ENCODE measurements around the gene PRDM9.
"Not testable (repeated sequence)": the region's sequence is repeated elsewhere in the genome, so short reads cannot be mapped to it uniquely, and the experiment has no call there.

Gene PRDM9

DNA sequence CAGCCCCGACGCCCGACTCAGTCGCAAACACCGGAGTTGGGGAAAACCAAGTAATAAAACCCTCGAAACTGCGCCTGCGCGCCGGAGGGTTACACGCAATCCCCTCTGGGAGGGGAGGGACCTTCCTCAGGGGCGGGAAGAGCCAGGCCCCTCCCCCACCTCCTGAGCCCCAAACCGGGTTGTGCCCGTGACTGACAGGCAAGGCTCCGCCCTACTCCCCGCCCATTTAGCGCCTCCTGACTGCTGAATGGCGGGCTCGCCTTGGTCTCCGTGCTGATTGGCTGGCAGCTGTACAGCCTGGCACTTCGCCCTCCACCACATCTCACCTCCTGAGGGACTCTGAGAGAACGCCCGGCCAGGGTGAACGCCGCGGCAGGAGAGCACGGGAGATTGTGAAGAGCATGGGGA, at the start of gene PRDM9:
TSS of gene PRDM9 (plus strand) at position 332 of the 408 bp plus-strand sequence. CDS start 1,425 bp downstream, outside the sequence.
- peak; percentile 2 for DNase-seq

DNA sequence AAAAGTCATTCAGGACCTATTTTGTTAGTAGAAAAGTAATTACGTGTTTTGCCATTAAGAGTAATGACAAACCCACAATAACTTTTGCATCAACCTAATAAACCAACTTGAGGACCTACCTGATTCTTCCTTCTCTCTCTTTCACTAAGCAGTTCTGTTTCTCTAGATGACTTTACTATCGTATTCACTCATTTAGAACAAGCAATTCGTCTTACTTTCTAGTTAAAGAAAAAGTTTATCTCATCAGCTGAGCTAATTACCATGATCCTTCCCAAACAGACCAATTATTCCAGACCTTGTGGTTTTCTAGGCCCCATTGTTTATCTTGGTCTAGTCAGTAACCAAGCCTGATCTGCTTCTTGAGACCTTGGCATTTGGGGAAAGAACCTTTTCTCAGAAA, 49.6 kb upstream of the PRDM9 start:
- no peak for DNase-seq

DNA sequence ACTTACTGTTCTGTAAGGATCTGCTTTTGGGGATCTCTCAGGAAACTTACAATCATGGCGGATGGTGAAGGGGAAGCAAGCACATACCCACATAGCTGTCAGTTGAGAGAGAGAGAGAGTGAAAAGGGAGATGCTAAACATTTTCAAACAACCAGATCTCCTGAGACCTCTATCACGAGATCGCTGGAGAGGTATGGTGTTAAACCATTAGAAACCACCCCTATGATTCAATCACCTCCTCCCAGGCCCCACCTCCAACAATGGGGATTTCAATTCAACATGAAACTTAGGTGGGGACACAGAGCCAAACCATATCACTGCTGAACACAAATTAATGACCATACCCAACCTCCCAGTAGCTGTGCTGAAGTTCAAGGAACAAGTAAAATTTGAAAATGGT, 48.2 kb upstream of the PRDM9 start:
- DNase-seq, result no peak

DNA sequence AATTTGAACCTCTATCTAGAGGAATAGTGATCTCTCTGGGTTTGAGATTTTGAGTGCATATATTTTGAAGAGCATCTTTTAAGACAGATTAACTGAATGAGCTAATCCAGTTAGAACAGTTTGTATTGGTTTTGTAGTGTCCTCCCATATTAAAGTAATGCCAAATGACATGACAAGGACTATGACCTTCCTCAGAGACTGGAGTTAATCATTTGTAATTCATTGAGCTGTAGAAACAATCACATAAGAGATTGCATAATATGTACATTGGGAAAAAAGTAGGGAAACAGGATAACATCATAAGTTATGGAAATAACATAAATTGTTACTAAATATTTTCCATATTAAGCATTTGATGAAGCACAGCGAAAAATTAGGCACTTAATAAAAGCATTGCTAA, 45.8 kb upstream of the PRDM9 start:
- no peak for DNase-seq

DNA sequence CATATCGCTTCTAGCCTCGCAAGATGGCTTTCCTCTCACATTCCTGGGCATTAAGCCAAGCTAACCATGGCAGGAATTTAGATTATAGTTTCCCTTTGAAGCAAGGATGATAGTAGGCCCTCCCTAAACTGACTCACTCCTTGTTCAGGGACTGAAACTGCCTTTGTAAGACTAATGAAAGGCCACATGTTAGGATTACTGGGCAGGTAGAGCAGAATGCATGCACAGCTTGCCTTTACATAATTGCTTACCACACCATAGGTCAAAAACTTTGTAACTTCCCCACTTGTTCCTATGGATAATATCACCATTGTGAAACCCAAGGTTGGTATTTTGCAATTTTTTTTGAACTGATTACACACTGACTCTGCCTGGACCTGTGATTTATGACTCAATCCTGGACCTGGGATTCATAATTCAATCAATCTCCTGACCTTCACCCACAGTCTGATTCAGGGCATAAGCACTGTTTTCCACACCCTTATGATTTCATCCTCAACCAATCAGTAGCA, 41.0 kb upstream of the PRDM9 start:
- no peak for DNase-seq

DNA sequence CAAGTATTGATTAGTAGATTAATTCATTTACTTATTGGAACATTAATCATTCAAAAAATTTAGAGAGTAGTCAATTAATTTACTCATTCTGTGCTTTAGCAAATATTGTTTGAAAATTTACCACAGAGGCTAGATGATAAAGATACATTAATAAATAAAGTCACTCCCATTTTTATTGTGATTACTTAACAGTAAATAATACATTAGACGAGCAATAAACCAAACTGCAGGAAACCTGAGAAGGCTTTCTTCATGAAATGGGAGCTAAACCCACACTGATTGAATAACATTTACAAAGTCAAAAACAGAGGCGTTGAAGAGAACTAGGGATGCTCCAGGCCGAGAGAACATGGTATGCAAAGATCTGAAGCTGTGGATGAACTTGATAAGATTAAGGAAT, 38.8 kb upstream of the PRDM9 start:
- no peak for DNase-seq

DNA sequence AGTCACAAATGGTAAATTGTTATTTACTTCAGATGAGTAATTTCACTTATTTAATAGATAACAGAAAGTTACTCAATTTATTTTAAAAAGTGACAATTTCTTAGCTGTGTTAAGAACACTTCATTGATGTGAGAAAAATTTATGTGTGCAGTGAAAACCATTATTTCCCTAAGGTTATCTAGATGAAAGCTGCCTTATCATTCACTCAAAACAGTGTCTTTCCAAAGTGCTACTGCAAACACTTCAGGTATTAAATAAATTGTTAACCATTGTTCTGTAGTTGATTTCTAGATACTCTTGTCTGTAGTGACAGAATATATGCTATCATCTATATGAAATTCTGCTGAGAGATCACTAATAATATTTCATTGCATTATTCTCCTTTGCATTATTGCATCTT, 33.5 kb upstream of the PRDM9 start:
- no peak for DNase-seq

DNA sequence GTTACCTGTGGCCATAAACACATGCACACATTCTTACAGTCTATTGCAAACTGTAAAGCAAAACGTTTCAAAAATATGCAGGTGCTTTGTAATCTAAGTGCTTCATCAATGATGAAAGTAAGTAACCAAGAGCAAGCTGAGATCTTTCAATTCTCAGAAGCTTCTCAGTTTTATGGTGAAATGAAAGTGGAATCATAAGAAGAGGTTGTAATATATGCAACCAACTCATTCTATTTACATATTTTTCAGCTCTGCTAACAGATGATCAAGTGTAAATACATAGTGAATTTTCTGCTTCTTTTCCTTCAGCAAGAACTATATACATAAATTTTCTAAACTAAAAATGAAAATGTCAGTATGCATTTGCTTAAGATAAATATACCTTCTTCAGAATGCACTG, 33.1 kb upstream of the PRDM9 start:
- DNase-seq, result no peak

DNA sequence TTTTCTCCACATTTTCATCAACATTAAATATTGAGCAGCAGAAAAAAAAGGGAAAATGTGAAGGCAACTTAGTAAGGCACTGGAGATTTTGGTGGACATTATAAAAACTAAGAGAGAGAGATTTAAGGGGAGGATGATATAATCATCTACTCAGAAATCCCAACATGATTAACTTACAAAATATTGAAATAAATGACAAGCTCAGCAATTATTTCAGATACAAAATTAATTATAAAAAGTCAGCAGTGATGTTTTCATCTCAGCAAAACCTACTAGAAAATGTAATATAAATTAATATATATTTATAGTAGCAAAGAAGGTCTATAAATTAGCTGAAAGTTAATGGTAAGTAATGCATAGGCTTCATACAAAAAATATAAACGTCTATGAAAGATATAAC, 30.8 kb upstream of the PRDM9 start:
- no peak for DNase-seq

DNA sequence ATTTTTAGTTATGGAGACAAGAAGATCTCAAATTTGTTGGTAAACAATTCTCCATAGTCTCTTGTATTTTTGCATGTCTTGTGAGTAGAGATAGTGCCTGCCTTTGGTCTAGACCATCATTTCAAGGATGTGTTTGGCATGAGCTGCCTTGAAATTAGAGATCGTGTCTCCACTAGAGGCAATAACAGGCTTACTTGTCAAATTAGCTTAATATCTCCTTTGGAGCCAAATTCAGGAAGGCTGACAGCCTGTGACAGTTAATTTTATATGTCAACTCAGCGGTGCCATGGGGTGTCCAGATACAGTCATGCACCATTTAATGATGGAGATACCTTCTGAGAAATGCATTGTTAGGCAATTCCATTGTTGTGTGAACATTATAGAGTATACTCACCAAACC, 24.8 kb upstream of the PRDM9 start:
- no peak for DNase-seq

DNA sequence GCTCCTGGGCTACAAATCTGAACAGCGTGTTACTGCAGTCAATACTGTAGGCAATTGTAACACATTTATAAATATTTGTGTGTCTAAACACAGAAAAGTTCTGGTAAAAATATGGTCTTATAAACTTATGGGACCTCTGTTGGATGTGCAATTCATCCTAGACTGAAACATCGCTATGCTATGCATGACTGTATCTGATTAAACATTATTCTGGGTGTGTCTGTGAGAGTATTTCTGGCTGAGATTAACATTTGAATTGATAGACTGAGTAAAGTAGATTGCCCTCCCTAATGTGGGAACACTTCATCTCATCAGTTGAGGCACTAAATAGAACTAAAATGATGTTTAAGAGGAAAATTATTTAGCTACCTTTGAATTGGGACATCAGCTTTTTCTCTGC, 24.3 kb upstream of the PRDM9 start:
- DNase-seq, result no peak

DNA sequence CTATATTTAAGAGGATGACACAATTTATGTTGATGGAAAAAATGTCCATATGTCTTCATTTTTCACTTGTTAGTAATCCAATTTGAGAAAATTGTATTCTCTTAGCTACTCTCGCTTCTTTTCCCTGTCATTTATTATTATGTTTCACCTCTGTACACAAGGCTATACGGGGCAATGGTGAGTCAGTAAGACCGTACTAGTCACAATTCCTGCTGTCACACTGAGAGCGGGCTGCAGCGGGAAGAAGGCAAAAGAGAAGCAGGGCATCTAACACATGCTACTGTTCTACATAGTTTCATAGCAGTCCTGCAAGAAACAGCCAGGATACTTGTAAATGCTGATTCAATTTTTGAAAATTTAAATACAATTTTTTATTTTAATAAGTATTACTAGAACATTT, 23.3 kb upstream of the PRDM9 start:
- DNase-seq, result no peak

DNA sequence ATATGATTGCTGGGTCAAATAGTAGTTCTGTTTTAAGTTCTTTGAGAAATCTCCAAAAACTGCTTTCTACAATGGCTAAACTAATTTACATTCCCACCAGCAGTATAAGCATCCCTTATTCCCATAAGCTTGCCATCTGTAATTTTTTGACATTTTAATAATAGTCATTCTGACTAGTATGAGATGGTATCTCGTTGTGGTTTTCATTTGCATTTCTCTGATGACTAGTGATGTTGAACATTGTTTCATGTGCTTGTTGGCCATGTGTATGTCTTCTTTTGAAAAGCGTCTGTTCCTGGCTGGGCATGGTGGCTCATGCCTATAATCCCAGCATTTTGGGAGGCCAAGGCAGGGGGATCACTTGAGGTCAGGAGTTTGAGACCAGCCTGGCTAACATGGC, 21.2 kb upstream of the PRDM9 start:
- not testable (repeated sequence) for DNase-seq

DNA sequence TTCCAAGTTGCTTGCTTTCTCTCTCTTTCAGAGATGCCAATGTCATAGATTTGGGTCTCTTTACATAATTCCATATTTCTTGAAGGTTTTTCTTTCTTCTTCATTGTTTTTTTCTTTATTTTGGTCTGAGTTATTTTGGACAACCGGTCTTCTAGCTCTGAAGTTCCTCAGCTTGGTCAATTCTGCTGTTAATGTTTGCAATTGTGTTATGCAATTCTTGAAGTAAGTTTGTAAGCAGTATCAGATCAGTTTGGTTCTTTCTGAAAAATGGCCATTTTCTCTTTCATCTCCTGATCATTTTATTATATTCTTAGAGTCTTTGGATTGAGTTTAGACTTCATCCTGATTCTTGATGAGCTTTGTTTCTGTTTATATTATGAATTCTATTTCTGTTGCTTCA, 16.4 kb upstream of the PRDM9 start:
- DNase-seq, result no peak

DNA sequence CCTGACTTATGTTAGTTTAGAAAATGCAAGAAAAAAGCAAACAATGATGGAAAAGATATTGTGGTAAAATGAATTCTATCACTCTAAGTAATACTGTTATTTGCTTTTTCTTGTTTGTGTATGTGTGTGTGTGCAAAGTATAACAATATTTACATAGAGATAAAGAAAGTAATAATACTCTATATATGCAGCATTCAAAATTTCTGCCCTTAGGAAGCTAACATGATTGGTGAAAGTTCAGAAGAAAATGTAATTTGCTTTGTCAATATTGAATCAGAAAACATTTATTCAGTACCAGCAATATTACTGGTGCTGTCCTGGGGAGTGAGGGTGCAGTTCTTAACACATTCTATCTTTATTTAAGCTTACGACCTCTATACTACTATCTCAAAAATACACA, 12.9 kb upstream of the PRDM9 start:
- no peak for DNase-seq

DNA sequence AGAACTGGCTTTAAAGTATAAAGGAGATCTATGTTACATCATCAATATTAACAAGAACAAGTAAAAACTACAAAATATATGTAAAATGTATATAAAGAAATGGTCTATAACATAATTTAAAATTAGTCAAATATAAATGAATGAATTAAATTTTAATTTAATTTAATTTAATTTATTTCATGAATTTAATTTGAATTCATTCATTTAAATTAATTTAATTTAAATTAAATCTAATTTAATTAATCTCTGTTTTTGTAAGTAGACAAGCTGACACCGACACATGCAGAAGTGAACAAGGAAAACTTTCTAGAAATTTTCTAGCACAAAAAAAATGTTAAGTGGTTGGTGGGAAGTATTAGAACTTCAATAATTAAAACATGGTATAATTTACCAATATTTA, 10.8 kb upstream of the PRDM9 start:
- DNase-seq, result no peak

DNA sequence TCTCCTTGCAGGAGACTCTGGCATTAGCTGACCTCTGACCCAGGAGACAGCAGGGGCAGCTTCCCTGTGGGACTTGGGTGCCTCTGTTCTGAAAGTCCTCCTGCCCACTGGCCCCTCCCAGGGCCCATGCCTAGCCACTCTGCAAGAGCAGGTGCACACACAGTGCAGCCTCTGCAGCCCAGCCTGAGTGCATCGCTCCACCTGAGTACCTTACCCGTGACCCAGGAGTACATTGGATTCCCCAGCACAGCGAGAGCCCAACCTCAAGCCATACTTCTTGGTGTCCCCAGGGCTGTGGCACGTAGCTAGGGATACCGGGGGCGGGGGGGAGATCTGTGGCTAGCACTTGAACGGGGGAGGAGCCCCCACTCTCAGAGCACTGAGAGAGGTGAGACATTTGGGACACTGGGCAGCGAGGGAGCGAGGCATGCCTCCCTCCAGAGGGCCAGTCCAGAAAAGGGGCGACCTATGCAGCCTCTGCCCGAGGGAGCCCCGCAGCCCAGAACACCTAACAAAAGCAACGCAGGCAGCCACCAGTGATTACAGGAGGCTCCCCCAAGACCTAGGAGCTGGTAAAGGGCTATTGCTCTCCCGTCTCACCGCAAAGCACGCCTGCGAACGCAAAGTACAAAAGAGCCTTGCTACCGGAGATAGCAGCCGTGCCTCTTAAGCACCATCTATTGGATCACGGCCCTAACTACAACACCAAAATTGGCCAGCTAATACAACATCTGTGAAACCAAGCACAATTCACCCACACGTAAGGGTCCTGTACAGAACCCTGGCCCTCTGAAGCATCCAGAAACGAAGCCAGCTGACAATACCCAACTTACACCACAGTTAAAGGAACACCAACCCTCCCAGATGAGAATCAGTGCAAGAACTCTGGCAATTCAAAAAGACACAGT, 826 bp upstream of the PRDM9 start:
- DNase-seq, result no peak

DNA sequence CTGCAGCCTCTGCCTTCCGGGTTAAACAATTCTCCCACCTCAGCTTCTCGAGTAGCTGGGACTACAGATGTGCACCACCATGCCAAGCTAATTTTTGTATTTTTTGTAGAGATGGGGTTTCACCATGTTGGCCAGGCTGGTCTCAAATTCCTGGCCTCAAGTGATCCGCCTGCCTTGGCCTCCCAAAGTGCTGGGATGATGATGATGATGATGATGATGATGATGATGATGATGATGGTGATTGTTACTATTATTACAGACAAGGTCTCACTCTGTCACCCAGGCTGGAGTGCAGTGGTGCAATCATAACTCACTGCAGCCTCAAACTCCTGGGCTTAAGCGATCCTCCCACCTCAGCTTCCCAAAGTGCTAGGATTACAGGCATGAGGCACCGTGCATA, 3.0 kb downstream of the PRDM9 start:
- not testable (repeated sequence) for DNase-seq

DNA sequence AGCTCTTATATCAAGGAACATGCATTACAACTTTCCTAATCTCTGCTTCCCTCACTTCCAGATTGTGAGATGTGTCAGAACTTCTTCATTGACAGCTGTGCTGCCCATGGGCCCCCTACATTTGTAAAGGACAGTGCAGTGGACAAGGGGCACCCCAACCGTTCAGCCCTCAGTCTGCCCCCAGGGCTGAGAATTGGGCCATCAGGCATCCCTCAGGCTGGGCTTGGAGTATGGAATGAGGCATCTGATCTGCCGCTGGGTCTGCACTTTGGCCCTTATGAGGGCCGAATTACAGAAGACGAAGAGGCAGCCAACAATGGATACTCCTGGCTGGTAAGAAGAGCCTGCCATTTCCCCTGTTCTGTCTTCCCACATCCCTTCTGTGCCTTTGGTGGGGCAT, 15.1 kb downstream of the PRDM9 start:
- no peak for DNase-seq

DNA sequence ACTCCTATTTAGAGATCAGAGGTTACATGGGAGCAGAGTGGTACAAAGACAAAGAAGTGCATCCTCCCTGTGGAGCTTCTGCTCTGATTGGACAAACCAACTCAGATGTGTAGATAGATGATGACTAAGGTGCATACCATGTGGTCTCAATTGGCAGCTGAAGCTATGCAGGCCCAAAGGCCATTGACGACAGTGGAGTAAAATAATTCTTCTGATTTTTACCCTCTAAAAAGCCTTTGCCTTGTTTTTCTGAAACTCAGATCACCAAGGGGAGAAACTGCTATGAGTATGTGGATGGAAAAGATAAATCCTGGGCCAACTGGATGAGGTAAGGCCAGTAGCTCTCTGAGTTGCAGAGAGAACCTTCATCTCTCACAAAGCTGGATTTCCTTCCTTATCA, 15.6 kb downstream of the PRDM9 start:
- no peak for DNase-seq

DNA sequence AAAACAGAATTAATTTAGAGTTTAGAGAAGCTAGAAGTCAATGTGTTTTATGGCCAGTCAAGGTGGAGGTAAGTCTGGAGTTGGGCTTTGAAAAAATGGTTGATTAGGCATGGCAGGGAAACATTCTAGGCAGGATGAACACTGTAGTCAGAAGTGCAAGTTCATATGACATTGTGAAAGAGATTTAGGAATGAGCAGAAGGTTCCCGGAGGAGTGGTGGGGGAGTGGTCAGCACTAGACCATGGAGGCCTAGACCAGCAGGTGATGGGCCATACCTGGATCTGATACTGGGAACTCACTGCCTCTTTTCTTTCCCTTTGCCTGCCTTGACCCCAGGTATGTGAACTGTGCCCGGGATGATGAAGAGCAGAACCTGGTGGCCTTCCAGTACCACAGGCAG, 16.6 kb downstream of the PRDM9 start:
- no peak for DNase-seq

DNA sequence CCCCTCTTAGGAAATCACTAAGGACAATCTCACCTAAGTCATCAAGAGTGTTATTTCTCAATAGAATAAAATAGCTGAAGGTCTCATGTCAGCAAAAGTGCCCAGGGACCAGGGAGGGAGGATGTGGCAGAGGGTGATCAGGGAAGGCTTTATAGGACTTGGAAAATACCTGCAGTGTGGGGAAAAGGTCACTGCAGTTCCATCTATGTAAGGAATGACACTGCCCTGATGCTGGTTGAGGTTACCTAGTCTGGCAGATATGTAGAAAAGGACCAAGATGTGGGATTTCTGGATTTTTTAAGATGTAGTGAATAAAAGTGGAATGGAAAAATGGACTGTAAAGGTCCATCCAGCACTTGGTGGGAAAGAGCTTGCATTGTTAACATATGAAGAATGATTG, 18.3 kb downstream of the PRDM9 start:
- no peak for DNase-seq

DNA sequence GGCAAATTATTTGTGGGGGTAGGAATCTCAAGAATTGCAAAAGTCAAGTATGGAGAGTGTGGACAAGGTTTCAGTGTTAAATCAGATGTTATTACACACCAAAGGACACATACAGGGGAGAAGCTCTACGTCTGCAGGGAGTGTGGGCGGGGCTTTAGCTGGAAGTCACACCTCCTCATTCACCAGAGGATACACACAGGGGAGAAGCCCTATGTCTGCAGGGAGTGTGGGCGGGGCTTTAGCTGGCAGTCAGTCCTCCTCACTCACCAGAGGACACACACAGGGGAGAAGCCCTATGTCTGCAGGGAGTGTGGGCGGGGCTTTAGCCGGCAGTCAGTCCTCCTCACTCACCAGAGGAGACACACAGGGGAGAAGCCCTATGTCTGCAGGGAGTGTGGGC, 19.2 kb downstream of the PRDM9 start:
- not testable (repeated sequence) for DNase-seq

DNA sequence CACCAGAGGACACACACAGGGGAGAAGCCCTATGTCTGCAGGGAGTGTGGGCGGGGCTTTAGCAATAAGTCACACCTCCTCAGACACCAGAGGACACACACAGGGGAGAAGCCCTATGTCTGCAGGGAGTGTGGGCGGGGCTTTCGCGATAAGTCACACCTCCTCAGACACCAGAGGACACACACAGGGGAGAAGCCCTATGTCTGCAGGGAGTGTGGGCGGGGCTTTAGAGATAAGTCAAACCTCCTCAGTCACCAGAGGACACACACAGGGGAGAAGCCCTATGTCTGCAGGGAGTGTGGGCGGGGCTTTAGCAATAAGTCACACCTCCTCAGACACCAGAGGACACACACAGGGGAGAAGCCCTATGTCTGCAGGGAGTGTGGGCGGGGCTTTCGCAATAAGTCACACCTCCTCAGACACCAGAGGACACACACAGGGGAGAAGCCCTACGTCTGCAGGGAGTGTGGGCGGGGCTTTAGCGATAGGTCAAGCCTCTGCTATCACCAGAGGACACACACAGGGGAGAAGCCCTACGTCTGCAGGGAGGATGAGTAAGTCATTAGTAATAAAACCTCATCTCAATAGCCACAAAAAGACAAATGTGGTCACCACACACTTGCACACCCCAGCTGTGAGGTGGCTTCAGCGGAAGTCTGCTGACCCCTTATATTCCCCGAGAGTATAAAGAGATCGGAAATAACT, 20.0 kb downstream of the PRDM9 start:
- not testable (repeated sequence) for DNase-seq
